Tibial nerve (tissue), 4 donors: Measurements from ENCODE around the gene REN. TPM values are rescaled to one million over a fixed set of nuclear protein-coding genes. Genes with fewer than 3 reads are reported as not detected.
A peak's percentile ranks its signal among the peaks of the same experiment; 100 is the strongest.

ENCODE experiments used
- DNase-seq, 2 donors: peaks; one replicate each; pipeline ENCODE4 v3.0.0-alpha.2; 2019; ENCODE audit warnings: low spot score in 2 of 2
- H3K27ac ChIP-seq, 4 donors: fragments of 200-600 bp; sonication (generic) in 3 of 4; one replicate each; pipeline ENCODE4 v1.5.1; 2017 to 2019; ENCODE audit warnings: mild to moderate bottlenecking in 1 of 4
- H3K27me3 ChIP-seq, 2 donors: fragments of 200-600 bp; sonication (generic) in 1 of 2; one replicate each; pipeline versions ENCODE4 v1.5.1 to v1.6.0; 2017 to 2019
- H3K36me3 ChIP-seq, 3 donors: fragments of 200-600 bp; sonication (generic); one replicate each; pipeline ENCODE4 v1.5.1; 2018 to 2019
- H3K4me1 ChIP-seq, 4 donors: fragments of 200-600 bp; sonication (generic) in 3 of 4; one replicate each; pipeline ENCODE4 v1.5.1; 2017 to 2019
- H3K4me3 ChIP-seq, 4 donors: fragments of 200-600 bp; sonication (generic) in 3 of 4; one replicate each; pipeline ENCODE4 v1.5.1; 2017 to 2019; ENCODE audit warnings: mild to moderate bottlenecking in 1 of 4, moderate library complexity in 1 of 4
- H3K9me3 ChIP-seq, 4 donors: fragments of 200-600 bp; sonication (generic) in 3 of 4; one replicate each; pipeline ENCODE4 v1.5.1; 2017 to 2019
- EP300 ChIP-seq, 2 donors: sonication (generic); formaldehyde crosslinking; IDR thresholded peaks; one replicate each; pipeline ENCODE4 v1.6.1; 2017; ENCODE audit warnings: antibody characterized with exemption in 2 of 2, mild to moderate bottlenecking in 1 of 2
- POLR2A ChIP-seq, 2 donors: fragments of 450-650 bp; IDR thresholded peaks; one replicate each; pipeline ENCODE4 v1.6.1; 2017; ENCODE audit warnings: antibody characterized with exemption in 2 of 2, mild to moderate bottlenecking in 2 of 2, moderate library complexity in 2 of 2
- WGBS, 2 donors: methylation state at CpG; one replicate each; pipeline ENCODE4 v1.1.5; 2018; 5-methylcytosine and 5-hydroxymethylcytosine counted together
- total RNA-seq, 4 donors: library from RNA; depleted of rRNA; stranded (reverse); fragments of >200 nt; gene quantifications; one replicate each; pipeline ENCODE4 v1.1.0, GENCODE V29; 2016
- TF ChIP-seq, protein P1 (sequence below), 5 experiments: fragments of 200-600 bp in 3 of 5; fragments of 450-650 bp in 2 of 5; sonication (generic) in 3 of 5; IDR thresholded peaks; one replicate each; pipeline ENCODE4 v1.5.1; 2016 to 2019; ENCODE audit warnings: antibody characterized with exemption in 5 of 5, mild to moderate bottlenecking in 3 of 5, moderate library complexity in 2 of 5

REN gene
- total RNA-seq, 4 donors from 2014 or later: not detected

DNA sequence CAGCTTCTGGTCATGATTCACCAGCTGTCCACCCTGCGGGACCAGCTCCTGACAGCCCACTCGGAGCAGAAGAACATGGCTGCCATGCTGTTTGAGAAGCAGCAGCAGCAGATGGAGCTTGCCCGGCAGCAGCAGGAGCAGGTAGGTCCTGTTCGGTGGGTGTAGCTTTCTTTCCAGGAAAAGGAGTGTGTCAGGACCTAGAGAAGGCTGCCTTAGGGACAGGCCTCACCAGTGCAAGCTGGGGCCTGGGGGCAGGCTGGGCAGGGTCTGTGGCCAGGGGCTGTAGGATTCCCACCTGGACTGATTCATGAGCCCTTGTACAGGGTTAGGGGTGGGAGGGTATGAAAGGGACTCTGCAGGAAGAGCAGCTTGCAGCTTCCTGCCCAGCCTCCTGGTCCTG lies 49.6 kb downstream of the REN start:
- TF ChIP-seq, protein P1, sequence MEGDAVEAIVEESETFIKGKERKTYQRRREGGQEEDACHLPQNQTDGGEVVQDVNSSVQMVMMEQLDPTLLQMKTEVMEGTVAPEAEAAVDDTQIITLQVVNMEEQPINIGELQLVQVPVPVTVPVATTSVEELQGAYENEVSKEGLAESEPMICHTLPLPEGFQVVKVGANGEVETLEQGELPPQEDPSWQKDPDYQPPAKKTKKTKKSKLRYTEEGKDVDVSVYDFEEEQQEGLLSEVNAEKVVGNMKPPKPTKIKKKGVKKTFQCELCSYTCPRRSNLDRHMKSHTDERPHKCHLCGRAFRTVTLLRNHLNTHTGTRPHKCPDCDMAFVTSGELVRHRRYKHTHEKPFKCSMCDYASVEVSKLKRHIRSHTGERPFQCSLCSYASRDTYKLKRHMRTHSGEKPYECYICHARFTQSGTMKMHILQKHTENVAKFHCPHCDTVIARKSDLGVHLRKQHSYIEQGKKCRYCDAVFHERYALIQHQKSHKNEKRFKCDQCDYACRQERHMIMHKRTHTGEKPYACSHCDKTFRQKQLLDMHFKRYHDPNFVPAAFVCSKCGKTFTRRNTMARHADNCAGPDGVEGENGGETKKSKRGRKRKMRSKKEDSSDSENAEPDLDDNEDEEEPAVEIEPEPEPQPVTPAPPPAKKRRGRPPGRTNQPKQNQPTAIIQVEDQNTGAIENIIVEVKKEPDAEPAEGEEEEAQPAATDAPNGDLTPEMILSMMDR (IDR thresholded peaks at IDR 0.05): no peak
- TF ChIP-seq EP300 (IDR thresholded peaks at IDR 0.05): no peak
- TF ChIP-seq POLR2A (IDR thresholded peaks at IDR 0.05): no peak
- peaks cover 3 to 75% (median 8%) of the 10 kb centered on the region in 3 donors for H3K36me3 ChIP-seq
- H3K4me3 ChIP-seq: no peak overlapping the region
- DNase-seq: no peak
- WGBS, 2 donors: 89 to 94% methylated on average over 4 of the region's 4 CpGs
- peaks cover 0 to 37% (median 3%) of the 10 kb centered on the region in 4 donors for H3K4me1 ChIP-seq
- no peaks in the 10 kb centered on the region for H3K27me3 ChIP-seq
- no peaks in the 10 kb centered on the region for H3K9me3 ChIP-seq
- peak overlapping the region in 1 of 4 donors; percentile 1 for H3K27ac ChIP-seq

DNA sequence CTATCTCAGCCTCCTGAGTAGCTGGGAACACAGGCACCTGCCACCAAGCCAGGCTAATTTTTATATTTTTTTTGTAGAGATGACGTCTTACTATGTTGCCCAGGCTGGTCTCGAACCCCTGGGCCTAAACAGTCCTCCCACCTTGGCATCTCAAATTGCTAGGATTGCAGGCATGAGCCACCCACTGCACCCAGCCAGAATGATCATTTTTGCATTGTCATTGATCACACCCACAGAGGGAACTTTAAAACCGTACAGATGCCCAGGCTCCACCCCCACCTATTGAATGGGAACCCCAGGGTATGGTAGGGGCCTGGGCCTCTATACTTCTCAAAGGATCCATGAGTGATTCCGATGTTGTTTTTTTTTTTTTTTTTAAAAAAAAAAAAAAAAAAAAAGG lies 51.0 kb downstream of the REN start:
- H3K4me1 ChIP-seq: peaks cover 0 to 51% (median 6%) of the 10 kb centered on the region in 4 donors
- no peak for DNase-seq
- WGBS, 2 donors: 77 to 78% methylated on average over 4 of the region's 4 CpGs
- no peak overlapping the region for H3K27ac ChIP-seq
- no peaks in the 10 kb centered on the region for H3K9me3 ChIP-seq
- peaks cover 3 to 61% (median 8%) of the 10 kb centered on the region in 3 donors for H3K36me3 ChIP-seq
- no peaks in the 10 kb centered on the region for H3K27me3 ChIP-seq
- H3K4me3 ChIP-seq: no peak overlapping the region
- TF ChIP-seq, protein P1 (IDR thresholded peaks at IDR 0.05): no peak
- no peak for TF ChIP-seq EP300 (IDR thresholded peaks at IDR 0.05)
- TF ChIP-seq POLR2A (IDR thresholded peaks at IDR 0.05): no peak

GRCh38 chr1:204114606-204115005 lies 51.5 kb downstream of the REN start:
- 86 to 90% methylated on average over 4 of the region's 4 CpGs for WGBS, 2 donors
- H3K27me3 ChIP-seq: no peaks in the 10 kb centered on the region
- no peak overlapping the region for H3K4me3 ChIP-seq
- peaks cover 0 to 51% (median 6%) of the 10 kb centered on the region in 4 donors for H3K4me1 ChIP-seq
- peaks cover 3 to 56% (median 8%) of the 10 kb centered on the region in 3 donors for H3K36me3 ChIP-seq
- H3K9me3 ChIP-seq: no peaks in the 10 kb centered on the region
- TF ChIP-seq, protein P1 (IDR thresholded peaks at IDR 0.05): no peak
- no peak for TF ChIP-seq POLR2A (IDR thresholded peaks at IDR 0.05)
- no peak for TF ChIP-seq EP300 (IDR thresholded peaks at IDR 0.05)
- no peak for DNase-seq
- H3K27ac ChIP-seq: peak overlapping the region in 2 of 4 donors; percentile 2 to 26

DNA sequence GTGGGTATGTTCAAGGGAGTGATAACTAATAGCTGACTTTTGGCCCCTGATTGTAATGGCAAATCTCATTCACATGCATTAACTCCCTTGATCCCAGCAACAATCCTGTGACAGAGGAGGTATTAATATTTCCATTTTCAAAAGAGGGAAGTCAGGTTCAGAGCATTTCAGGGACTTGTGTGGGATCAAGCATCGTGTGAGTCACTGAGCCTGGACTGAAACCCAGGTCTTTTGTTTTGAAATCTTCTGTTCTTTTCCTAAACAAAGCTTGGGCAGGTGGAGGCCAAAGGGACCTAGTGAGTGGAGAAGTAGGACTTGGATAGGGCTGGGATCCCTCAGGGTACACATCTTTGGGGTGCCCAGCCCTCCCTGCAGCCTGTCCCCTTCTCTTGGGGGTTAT lies 52.2 kb downstream of the REN start:
- Histone ChIP-seq H3K36me3 (peaks cover 3 to 49% (median 8%) of the 10 kb centered on the region in 3 donors), H3K27me3 (no peaks in the 10 kb centered on the region), H3K9me3 (no peaks in the 10 kb centered on the region), H3K4me3 (no peak overlapping the region), H3K27ac (peak overlapping the region in 1 of 4 donors; percentile 27), H3K4me1 (peaks cover 3 to 57% (median 6%) of the 10 kb centered on the region in 4 donors)
- WGBS, 2 donors: 33 to 69% methylated on average over 1 of the region's 1 CpG
- no peak for DNase-seq
- TF ChIP-seq, protein P1 (IDR thresholded peaks at IDR 0.05): no peak
- no peak for TF ChIP-seq POLR2A (IDR thresholded peaks at IDR 0.05)
- no peak for TF ChIP-seq EP300 (IDR thresholded peaks at IDR 0.05)

GRCh38 chr1:204112876-204113730 lies 53.0 kb downstream of the REN start:
- peaks cover 3 to 41% (median 8%) of the 10 kb centered on the region in 3 donors for H3K36me3 ChIP-seq
- WGBS, 2 donors: 84 to 85% methylated on average over 9 to 11 of the region's 11 CpGs
- no peak for DNase-seq
- H3K27me3 ChIP-seq: no peaks in the 10 kb centered on the region
- TF ChIP-seq, protein P1 (IDR thresholded peaks at IDR 0.05): no peak
- no peak for TF ChIP-seq EP300 (IDR thresholded peaks at IDR 0.05)
- no peak for TF ChIP-seq POLR2A (IDR thresholded peaks at IDR 0.05)
- H3K4me3 ChIP-seq: no peak overlapping the region
- H3K9me3 ChIP-seq: no peaks in the 10 kb centered on the region
- H3K4me1 ChIP-seq: peaks cover 3 to 65% (median 11%) of the 10 kb centered on the region in 4 donors
- peak overlapping the region in 2 of 4 donors; percentile 27 to 33 for H3K27ac ChIP-seq
